ENCODE results near the gene CIAO2A.

GRCh38 chr15:64050281-64051092 is 43.2 kb downstream of the CIAO2A start:
- TF ChIP-seq POLR2AphosphoS5 (IDR thresholded peaks at IDR 0.05) (no peak), POLR2A (IDR thresholded peaks at IDR 0.05) (no peak), CTCF (IDR thresholded peaks at IDR 0.05 in 8 of 11, conservative IDR thresholded peaks at IDR 0.05 in 3 of 11) (no peak)

Data from spleen (tissue), 7 donors.